H9 (cell line): Measurements from ENCODE around the gene HYI. TPM values are rescaled to one million over a fixed set of nuclear protein-coding genes. Genes with fewer than 3 reads are reported as not detected.

Experiments used
- DNase-seq: peaks from one replicate; pipeline ENCODE4 v3.0.0-alpha.2; 2017
- H2AFZ ChIP-seq: one replicate; pipeline ENCODE4 v1.6.1; 2013; ENCODE audit warnings: mild to moderate bottlenecking, low read length, control low read depth, moderate library complexity
- H2AK5ac ChIP-seq: 2 replicates; pipeline ENCODE4 v1.6.1; 2013; ENCODE audit warnings: low read length, control low read depth, mixed read lengths; ENCODE audit not compliant: insufficient read length
- H2BK120ac ChIP-seq: one replicate; pipeline ENCODE4 v1.6.1; 2013; ENCODE audit warnings: low read depth, mild to moderate bottlenecking, low read length, control low read depth, inconsistent platforms; ENCODE audit not compliant: poor library complexity, severe bottlenecking
- H2BK12ac ChIP-seq: 2 replicates; pipeline ENCODE4 v1.6.1; 2013; ENCODE audit warnings: low read length, control low read depth, mixed read lengths, low read depth; ENCODE audit not compliant: insufficient read length
- H2BK15ac ChIP-seq: 2 replicates; pipeline ENCODE4 v1.6.1; 2013; ENCODE audit warnings: low read depth, low read length, control low read depth
- H2BK20ac ChIP-seq: one replicate; pipeline ENCODE4 v1.6.1; 2013; ENCODE audit warnings: low read depth, mild to moderate bottlenecking, low read length, control low read depth, inconsistent platforms; ENCODE audit not compliant: poor library complexity, severe bottlenecking
- H2BK5ac ChIP-seq: 2 replicates; pipeline ENCODE4 v1.6.1; 2013; ENCODE audit warnings: low read length, control low read depth, mixed read lengths; ENCODE audit not compliant: insufficient read length
- H3K14ac ChIP-seq: 2 replicates; pipeline ENCODE4 v1.6.1; 2013; ENCODE audit warnings: low read length, control low read depth; ENCODE audit not compliant: insufficient read depth
- H3K18ac ChIP-seq: 2 replicates; pipeline ENCODE4 v1.6.1; 2013; ENCODE audit warnings: low read depth, mild to moderate bottlenecking, mixed read lengths, low read length, control low read depth; ENCODE audit not compliant: insufficient read length
- H3K23ac ChIP-seq: 2 replicates; pipeline ENCODE4 v1.6.1; 2013; ENCODE audit warnings: low read length, control low read depth, mixed read lengths, low read depth; ENCODE audit not compliant: insufficient read length
- H3K23me2 ChIP-seq: 2 replicates; pipeline ENCODE4 v1.6.1; 2013; ENCODE audit warnings: low read depth, mild to moderate bottlenecking, mixed read lengths, low read length, control low read depth; ENCODE audit not compliant: insufficient read length, poor library complexity, severe bottlenecking
- H3K27ac ChIP-seq: 2 replicates; pipeline ENCODE4 v1.5.1; 2013; ENCODE audit warnings: low read length, control low read depth, mixed read lengths, low read depth; ENCODE audit not compliant: insufficient read length
- H3K27me3 ChIP-seq: 2 replicates; pipeline ENCODE4 v1.6.1; 2013; ENCODE audit warnings: low read length, control low read depth, inconsistent platforms; ENCODE audit not compliant: insufficient read depth
- H3K4ac ChIP-seq: 2 replicates; pipeline ENCODE4 v1.6.1; 2013; ENCODE audit warnings: low read depth, mild to moderate bottlenecking, control low read depth, inconsistent platforms, low read length, moderate library complexity
- H3K4me1 ChIP-seq: 2 replicates; pipeline ENCODE4 v1.6.1; 2013; ENCODE audit warnings: low read length, control low read depth, inconsistent platforms; ENCODE audit not compliant: insufficient read depth
- H3K4me2 ChIP-seq: 2 replicates; pipeline ENCODE4 v1.6.1; 2013; ENCODE audit warnings: low read length, control low read depth, mixed read lengths; ENCODE audit not compliant: insufficient read length, insufficient read depth
- H3K56ac ChIP-seq: 2 replicates; pipeline ENCODE4 v1.6.1; 2013; ENCODE audit warnings: low read depth, mild to moderate bottlenecking, mixed read lengths, low read length, control low read depth; ENCODE audit not compliant: insufficient read length
- H3K79me1 ChIP-seq: 2 replicates; pipeline ENCODE4 v1.6.1; 2013; ENCODE audit warnings: low read depth, mild to moderate bottlenecking, moderate library complexity, low read length, control low read depth, inconsistent platforms; ENCODE audit not compliant: insufficient read depth, poor library complexity, severe bottlenecking
- H3K79me2 ChIP-seq: 2 replicates; pipeline ENCODE4 v1.6.1; 2013; ENCODE audit warnings: low read length, control low read depth, inconsistent platforms; ENCODE audit not compliant: insufficient read depth
- H3K9ac ChIP-seq: 2 replicates; pipeline ENCODE4 v1.6.1; 2013; ENCODE audit warnings: low read length, control low read depth, mixed read lengths; ENCODE audit not compliant: insufficient read length; ENCODE audit errors: extremely low read depth
- H3K9me3 ChIP-seq: one replicate; pipeline ENCODE4 v1.6.1; 2013; ENCODE audit warnings: low read depth, low read length, inconsistent platforms; ENCODE audit not compliant: control insufficient read depth
- H3T11ph ChIP-seq: one replicate; pipeline ENCODE4 v1.6.1; 2013; ENCODE audit warnings: mild to moderate bottlenecking, low read length, control low read depth, inconsistent platforms
- H4K20me1 ChIP-seq: one replicate; pipeline ENCODE4 v1.6.1; 2013; ENCODE audit not compliant: control insufficient read depth, insufficient read length, insufficient read depth
- H4K5ac ChIP-seq: 2 replicates; pipeline ENCODE4 v1.6.1; 2013; ENCODE audit warnings: low read depth, mild to moderate bottlenecking, mixed read lengths, low read length, control low read depth; ENCODE audit not compliant: insufficient read length
- H4K8ac ChIP-seq: replicated peaks from 2 replicates; pipeline ENCODE4 v1.6.1; 2013; ENCODE audit warnings: low read length, control low read depth, mixed read lengths, low read depth; ENCODE audit not compliant: insufficient read length
- H4K91ac ChIP-seq: 2 replicates; pipeline ENCODE4 v1.6.1; 2013; ENCODE audit warnings: low read depth, mild to moderate bottlenecking, moderate library complexity, mixed read lengths, low read length, control low read depth; ENCODE audit not compliant: insufficient read length
- H3K27ac Mint-ChIP-seq, 3 experiments: 2 replicates in 2 of 3; 3 replicates in 1 of 3; pipeline ENCODE4 v1.8.0; 2020 to 2021; ENCODE audit warnings: mixed read lengths in 3 of 3, mild to moderate bottlenecking in 1 of 3, moderate library complexity in 1 of 3
- H3K27me3 Mint-ChIP-seq: 2 replicates; pipeline ENCODE4 v1.8.0; 2021; ENCODE audit warnings: low read depth, mild to moderate bottlenecking, moderate library complexity, mixed read lengths
- H3K36me3 Mint-ChIP-seq, 3 experiments: 2 replicates in 2 of 3; 3 replicates in 1 of 3; pipeline ENCODE4 v1.8.0; 2020 to 2021; ENCODE audit warnings: low read depth in 3 of 3, mixed read lengths in 3 of 3; ENCODE audit not compliant: insufficient read depth in 1 of 3
- H3K4me1 Mint-ChIP-seq, 2 experiments: 2 replicates each; pipeline ENCODE4 v1.8.0; 2020; ENCODE audit warnings: mixed read lengths in 2 of 2
- H3K4me3 Mint-ChIP-seq, 2 experiments: 2 replicates in 1 of 2; 3 replicates in 1 of 2; pipeline ENCODE4 v1.8.0; 2020 to 2021; ENCODE audit warnings: mild to moderate bottlenecking in 2 of 2, mixed read lengths in 2 of 2, moderate library complexity in 1 of 2
- H3K9me3 Mint-ChIP-seq, 2 experiments: 2 replicates in 1 of 2; 3 replicates in 1 of 2; pipeline ENCODE4 v1.8.0; 2020; ENCODE audit warnings: mild to moderate bottlenecking in 2 of 2, mixed read lengths in 2 of 2, moderate library complexity in 1 of 2
- WGBS: extraction: QIAGEN DNeasy Blood & Tissue Kit; methylation state at CpG from one replicate; pipeline ENCODE4 v1.1.7; 2013; ENCODE audit warnings: missing lambda C conversion rate, low lambda C conversion rate, mixed read lengths; ENCODE audit not compliant: insufficient read length; ENCODE audit errors: extremely low coverage; 5-methylcytosine and 5-hydroxymethylcytosine counted together
- total RNA-seq: library from RNA; stranded (reverse); gene quantifications from 2 replicates; pipeline ENCODE4 v1.2.1, GENCODE V29; 2021
- TF ChIP-seq, protein P1 (sequence below): fragments of 200-600 bp; sonication (generic); conservative IDR thresholded peaks from 3 replicates; pipeline ENCODE4 v1.8.0; 2021; ENCODE audit warnings: antibody characterized with exemption, mild to moderate bottlenecking

Gene HYI
- total RNA-seq, 1 experiment from 2014 or later = 16.1 TPM

DNA sequence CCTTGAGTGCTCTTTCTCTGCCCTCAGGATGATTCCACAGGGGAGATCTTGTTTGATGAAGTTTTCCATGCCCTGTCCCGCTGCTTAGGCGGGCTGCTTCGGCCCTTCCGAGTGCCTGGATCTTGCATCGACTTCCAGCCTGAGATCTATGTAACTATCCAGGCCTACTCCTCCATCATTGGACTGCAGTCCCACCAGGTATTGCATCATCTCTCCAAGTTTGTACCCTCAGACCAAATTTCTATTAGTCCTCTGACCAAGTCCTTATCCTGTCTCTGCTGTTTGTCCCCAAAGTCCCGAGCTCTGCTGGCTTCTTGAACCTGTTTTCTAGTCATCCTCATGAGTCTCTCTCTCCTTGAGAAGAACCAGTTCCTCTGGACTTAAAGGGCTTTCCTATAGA lies 49.4 kb downstream of the HYI start:
- no peaks in the 10 kb centered on the region for H3K4me1 Mint-ChIP-seq

More for the DNA sequence above, 49.4 kb downstream of the HYI start:
- Histone ChIP-seq H3K9ac (no peak overlapping the region), H3K4me1 (no peaks in the 10 kb centered on the region), H3T11ph (no peak overlapping the region), H2AK5ac (no peak overlapping the region), H4K91ac (no peak overlapping the region), H3K79me2 (no peaks in the 10 kb centered on the region; the same call in 1 of the 2 replicates), H3K4me2 (no peak overlapping the region), H3K79me1 (no peaks in the 10 kb centered on the region), H3K27me3 (no peaks in the 10 kb centered on the region), H4K5ac (no peak overlapping the region), H2AFZ (no peak overlapping the region), H2BK15ac (no peak overlapping the region), H3K9me3 (no peaks in the 10 kb centered on the region), H3K27ac (no peak overlapping the region), H4K20me1 (no peaks in the 10 kb centered on the region), H2BK120ac (no peak overlapping the region), H3K14ac (no peak overlapping the region), H4K8ac (no peak overlapping the region), H3K23ac (no peak overlapping the region), H2BK12ac (no peak overlapping the region), H2BK20ac (no peak overlapping the region), H3K4ac (no peak overlapping the region), H2BK5ac (no peak overlapping the region), H3K56ac (no peak overlapping the region), H3K18ac (no peak overlapping the region), H3K23me2 (no peaks in the 10 kb centered on the region)
- WGBS = no CpG with 5 or more reads among the region's 6 CpGs
- Mint-ChIP-seq H3K27me3 (no peaks in the 10 kb centered on the region), H3K4me3 (no peak overlapping the region), H3K36me3 (peaks cover 4 to 43% (median 28%) of the 10 kb centered on the region in 3 experiments; a peak in 6 of 7 replicates), H3K27ac (no peak overlapping the region), H3K9me3 (no peaks in the 10 kb centered on the region)
- TF ChIP-seq, protein P1, sequence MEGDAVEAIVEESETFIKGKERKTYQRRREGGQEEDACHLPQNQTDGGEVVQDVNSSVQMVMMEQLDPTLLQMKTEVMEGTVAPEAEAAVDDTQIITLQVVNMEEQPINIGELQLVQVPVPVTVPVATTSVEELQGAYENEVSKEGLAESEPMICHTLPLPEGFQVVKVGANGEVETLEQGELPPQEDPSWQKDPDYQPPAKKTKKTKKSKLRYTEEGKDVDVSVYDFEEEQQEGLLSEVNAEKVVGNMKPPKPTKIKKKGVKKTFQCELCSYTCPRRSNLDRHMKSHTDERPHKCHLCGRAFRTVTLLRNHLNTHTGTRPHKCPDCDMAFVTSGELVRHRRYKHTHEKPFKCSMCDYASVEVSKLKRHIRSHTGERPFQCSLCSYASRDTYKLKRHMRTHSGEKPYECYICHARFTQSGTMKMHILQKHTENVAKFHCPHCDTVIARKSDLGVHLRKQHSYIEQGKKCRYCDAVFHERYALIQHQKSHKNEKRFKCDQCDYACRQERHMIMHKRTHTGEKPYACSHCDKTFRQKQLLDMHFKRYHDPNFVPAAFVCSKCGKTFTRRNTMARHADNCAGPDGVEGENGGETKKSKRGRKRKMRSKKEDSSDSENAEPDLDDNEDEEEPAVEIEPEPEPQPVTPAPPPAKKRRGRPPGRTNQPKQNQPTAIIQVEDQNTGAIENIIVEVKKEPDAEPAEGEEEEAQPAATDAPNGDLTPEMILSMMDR = no peak
- DNase-seq = no peak
